Measurements from ENCODE around the gene DYNC2H1. TPM values are rescaled to one million over a fixed set of nuclear protein-coding genes. Genes with fewer than 3 reads are reported as not detected.

Gene DYNC2H1
- total RNA-seq, 2 experiments from 2014 or later: 2.8 to 3.2 TPM

GRCh38 chr11:103078710-103079109 is 30.5 kb upstream of the DYNC2H1 start:
- H3K36me3 Mint-ChIP-seq (ENCODE audit: low read depth): peaks cover 92% of the 10 kb centered on the region
- POLR2A ChIA-PET: no interaction called here

GRCh38 chr11:103079833-103080232 is 29.4 kb upstream of the DYNC2H1 start:
- Mint-ChIP-seq H3K27ac (no peak overlapping the region), H3K36me3 (ENCODE audit: low read depth) (peaks cover 88% of the 10 kb centered on the region), H3K4me3 (no peak overlapping the region), H3K9me3 (no peaks in the 10 kb centered on the region), H3K4me1 (ENCODE audit: low read depth) (peaks cover 5% of the 10 kb centered on the region), H3K27me3 (no peaks in the 10 kb centered on the region)
- ChIA-PET POLR2A (no interaction called here), CTCF (no interaction called here)
- Histone ChIP-seq H3K4me1 (ENCODE audit: insufficient read depth, low read length) (no peaks in the 10 kb centered on the region), H3K9me3 (ENCODE audit: control insufficient read depth in 1 of 2, insufficient read depth in 1 of 2, low read length in 2 of 2) (no peaks in the 10 kb centered on the region), H3K36me3 (ENCODE audit: insufficient read depth, low read length) (peaks cover 57% of the 10 kb centered on the region), H3K27me3 (ENCODE audit: control insufficient read depth in 1 of 2, insufficient read depth in 2 of 2, low read length in 2 of 2) (no peaks in the 10 kb centered on the region), H3K27ac (ENCODE audit: low read depth in 1 of 2, low read length in 2 of 2) (no peak overlapping the region), H3K4me3 (ENCODE audit: low read length) (no peak overlapping the region)
- ATAC-seq (ENCODE audit: poor library complexity) (no peak), DNase-seq (no peak)
- intact Hi-C loops (cut with DNase I, micrococcal nuclease): no loop called here
- TF ChIP-seq CTCF (IDR thresholded peaks at IDR 0.05): no peak

More at GRCh38 chr11:103078710-103079109, 30.5 kb upstream of the DYNC2H1 start:
- CTCF ChIA-PET: no interaction called here
- H3K4me3 Mint-ChIP-seq: no peak overlapping the region
- Histone ChIP-seq H3K27me3 (ENCODE audit: control insufficient read depth in 1 of 2, insufficient read depth in 2 of 2, low read length in 2 of 2) (no peaks in the 10 kb centered on the region), H3K36me3 (ENCODE audit: insufficient read depth, low read length) (peaks cover 57% of the 10 kb centered on the region), H3K4me3 (ENCODE audit: low read length) (no peak overlapping the region), H3K4me1 (ENCODE audit: insufficient read depth, low read length) (no peaks in the 10 kb centered on the region), H3K27ac (ENCODE audit: low read depth in 1 of 2, low read length in 2 of 2) (no peak overlapping the region), H3K9me3 (ENCODE audit: control insufficient read depth in 1 of 2, insufficient read depth in 1 of 2, low read length in 2 of 2) (no peaks in the 10 kb centered on the region)
- H3K27me3 Mint-ChIP-seq: no peaks in the 10 kb centered on the region
- ATAC-seq (ENCODE audit: poor library complexity): no peak
- no peaks in the 10 kb centered on the region for H3K9me3 Mint-ChIP-seq
- no peak for TF ChIP-seq CTCF (IDR thresholded peaks at IDR 0.05)
- no peak for DNase-seq
- intact Hi-C loops (cut with DNase I, micrococcal nuclease): no loop called here
- no peak overlapping the region for H3K27ac Mint-ChIP-seq
- H3K4me1 Mint-ChIP-seq (ENCODE audit: low read depth): peaks cover 9% of the 10 kb centered on the region

GRCh38 chr11:103085758-103086365 is 23.4 kb upstream of the DYNC2H1 start:
- Histone ChIP-seq H3K27me3 (ENCODE audit: control insufficient read depth in 1 of 2, insufficient read depth in 2 of 2, low read length in 2 of 2) (no peaks in the 10 kb centered on the region), H3K4me3 (ENCODE audit: low read length) (no peak overlapping the region), H3K27ac (ENCODE audit: low read depth in 1 of 2, low read length in 2 of 2) (no peak overlapping the region), H3K4me1 (ENCODE audit: insufficient read depth, low read length) (peaks cover 9% of the 10 kb centered on the region), H3K9me3 (ENCODE audit: control insufficient read depth in 1 of 2, insufficient read depth in 1 of 2, low read length in 2 of 2) (no peaks in the 10 kb centered on the region), H3K36me3 (ENCODE audit: insufficient read depth, low read length) (peaks cover 25% of the 10 kb centered on the region)
- intact Hi-C loops (cut with DNase I, micrococcal nuclease): no loop called here
- Mint-ChIP-seq H3K4me1 (ENCODE audit: low read depth) (peaks cover 36% of the 10 kb centered on the region), H3K27me3 (no peaks in the 10 kb centered on the region), H3K4me3 (no peak overlapping the region), H3K27ac (no peak overlapping the region), H3K9me3 (no peaks in the 10 kb centered on the region), H3K36me3 (ENCODE audit: low read depth) (peaks cover 64% of the 10 kb centered on the region)
- ChIA-PET CTCF (interaction anchor here (2.0 kb wide), 1 partner anchor 23 kb away, joined by 6 read pairs; the partner anchor contains the start of gene DYNC2H1), POLR2A (interaction anchor here (1.6 kb wide), 1 partner anchor 24 kb away, joined by 3 read pairs; the partner anchor contains the start of gene DYNC2H1)
- DNase-seq: no peak
- ATAC-seq (ENCODE audit: poor library complexity): no peak
- no peak for TF ChIP-seq CTCF (IDR thresholded peaks at IDR 0.05)

All from CD4-positive, alpha-beta T cell (primary cell).